Medulla oblongata (tissue), 1 donor: Measurements from ENCODE around the gene ABCA1.

Experiments
- DNase-seq: peaks from one replicate; pipeline ENCODE4 v3.0.0-alpha.2; 2015; ENCODE audit errors: extremely low spot score

Gene ABCA1

GRCh38 chr9:104841601-104842141 is 86.3 kb downstream of the ABCA1 start:
- DNase-seq: no peak

DNA sequence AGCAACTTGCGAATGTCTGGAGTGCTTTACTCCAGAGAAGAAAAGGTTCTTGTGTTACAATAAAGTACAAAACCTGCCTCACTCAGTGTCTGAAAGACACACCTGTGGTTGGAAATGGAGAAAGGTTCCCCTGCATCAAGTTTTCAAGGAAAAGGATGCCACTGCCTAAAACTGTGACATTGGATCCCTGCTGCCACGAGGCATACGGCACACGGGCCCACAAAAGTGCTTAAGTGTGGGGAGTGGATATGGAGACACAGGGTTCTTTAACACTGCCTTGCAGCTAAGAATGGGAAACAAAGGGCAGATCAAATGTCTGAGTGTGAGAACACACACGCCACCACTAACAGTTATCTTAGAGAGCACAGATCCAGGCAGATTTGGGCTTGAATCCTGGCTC is 89.0 kb downstream of the ABCA1 start:
- no peak for DNase-seq

GRCh38 chr9:104836767-104837166 is 91.2 kb downstream of the ABCA1 start:
- DNase-seq: no peak

- no peak for DNase-seq
These were observed 91.7 kb downstream of the ABCA1 start for GRCh38 chr9:104836235-104836634.

DNA sequence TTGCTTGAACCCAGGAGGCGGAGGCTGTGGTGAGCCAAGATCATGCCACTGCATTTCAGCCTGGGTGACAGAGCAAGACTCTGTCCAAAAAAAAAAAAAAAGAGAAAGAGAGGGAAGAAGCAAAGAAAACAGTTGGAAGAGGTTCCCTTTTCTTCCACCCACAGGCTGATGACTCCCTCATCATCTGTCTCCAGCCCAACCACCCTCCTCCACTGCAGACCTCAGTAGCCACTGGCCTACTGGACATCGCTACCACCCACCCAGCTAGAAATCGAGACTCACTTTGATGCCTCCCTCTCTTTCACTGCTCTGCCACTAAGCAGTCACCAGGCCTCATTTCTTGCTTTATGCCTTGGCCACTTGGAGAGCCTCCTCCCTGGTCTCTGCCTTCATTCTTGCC is 92.8 kb downstream of the ABCA1 start:
- no peak for DNase-seq

GRCh38 chr9:104833696-104834095 is 94.3 kb downstream of the ABCA1 start:
- no peak for DNase-seq

GRCh38 chr9:104831681-104832080 is 96.3 kb downstream of the ABCA1 start:
- DNase-seq: no peak

- DNase-seq: no peak
These were observed 101.0 kb downstream of the ABCA1 start for GRCh38 chr9:104826911-104827310.

DNA sequence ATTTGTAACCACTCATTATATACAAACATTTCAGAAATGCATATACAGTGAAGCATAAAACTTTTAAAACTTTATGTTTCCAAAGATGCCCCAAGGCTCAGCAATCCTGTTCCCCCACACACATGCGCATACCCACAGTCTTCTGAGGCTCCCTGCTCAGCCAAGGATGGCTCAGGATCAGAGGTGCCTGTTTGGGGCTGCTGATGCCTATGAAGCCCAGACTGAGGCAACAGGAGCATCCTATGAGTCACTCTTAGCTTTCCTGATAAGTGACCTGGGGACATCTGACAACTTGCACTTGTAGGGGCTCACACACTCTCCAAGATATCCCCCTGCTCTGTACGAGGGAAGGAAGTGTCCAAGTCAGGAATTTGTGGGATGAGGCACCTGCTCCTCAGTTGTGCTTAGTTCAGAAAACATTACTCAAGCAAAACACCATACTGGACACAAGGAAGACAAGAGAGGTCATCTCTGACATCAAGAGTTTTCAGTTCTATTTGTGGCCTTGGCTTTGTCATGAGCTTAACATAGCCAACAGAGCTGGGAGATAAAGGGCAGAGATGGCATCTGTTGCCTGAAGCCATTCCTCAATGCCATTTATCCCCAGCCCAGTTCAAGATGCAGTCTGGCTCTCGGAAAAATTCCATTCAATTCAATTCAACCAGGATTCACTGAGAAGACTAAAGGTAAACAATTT is 101.7 kb downstream of the ABCA1 start:
- no peak for DNase-seq

DNA sequence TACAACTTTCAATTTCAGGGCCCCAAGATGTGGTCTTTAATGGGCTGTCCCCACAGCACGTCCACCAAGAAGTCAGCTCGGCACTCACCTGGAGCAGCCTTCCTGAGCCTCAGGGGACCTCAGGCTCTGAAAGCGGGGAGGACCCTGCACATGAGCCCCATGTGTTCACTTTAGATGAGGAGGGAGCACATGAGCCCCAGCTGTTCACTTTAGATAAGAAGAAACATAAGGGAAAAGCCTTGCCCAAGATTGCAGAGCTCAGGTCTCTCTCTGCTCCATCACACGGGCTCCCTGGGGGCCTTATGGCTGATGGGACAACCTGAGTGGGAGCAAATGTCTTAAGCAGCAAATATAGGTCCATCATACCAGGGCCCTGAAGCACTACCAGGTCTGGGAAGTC is 107.6 kb downstream of the ABCA1 start:
- no peak for DNase-seq

DNA sequence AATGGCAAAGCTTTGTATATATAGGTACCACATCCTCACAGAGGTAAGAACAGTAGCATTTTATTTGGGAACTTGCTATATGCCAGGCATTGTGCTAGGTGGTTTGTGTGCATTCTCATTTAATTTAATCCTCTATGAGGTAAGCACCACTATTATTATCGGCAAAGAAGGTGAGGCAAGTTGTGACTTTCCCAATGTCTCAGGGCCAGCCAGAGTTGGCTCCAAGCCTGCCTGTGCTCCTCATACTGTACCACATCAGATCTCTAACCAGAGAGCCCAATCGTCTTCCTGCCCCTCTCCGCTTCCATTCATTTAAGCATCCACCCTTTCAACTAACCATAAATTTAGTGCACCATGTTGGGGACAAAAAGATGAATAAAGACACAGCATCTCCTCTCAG is 108.9 kb downstream of the ABCA1 start:
- DNase-seq: no peak

DNA sequence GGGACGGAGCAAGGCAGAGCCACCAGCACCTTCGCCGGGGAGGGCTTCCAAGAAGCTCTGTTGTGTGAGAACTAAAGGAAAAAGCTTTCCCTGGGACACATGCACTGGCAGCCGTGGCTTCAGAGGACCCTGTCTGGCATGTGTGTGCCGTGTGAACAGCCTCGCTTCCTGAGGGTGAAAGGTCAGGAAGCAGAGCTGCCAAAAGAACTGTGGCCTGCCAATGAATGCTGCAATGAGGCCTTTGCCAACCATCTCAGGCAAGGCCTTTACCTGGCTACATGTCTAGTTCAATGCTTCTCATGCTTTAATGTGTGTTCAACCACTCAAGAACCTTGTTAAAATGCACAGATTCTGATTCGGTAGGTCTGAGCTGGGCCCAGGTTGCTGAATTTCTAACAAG is 110.5 kb downstream of the ABCA1 start:
- no peak for DNase-seq

DNA sequence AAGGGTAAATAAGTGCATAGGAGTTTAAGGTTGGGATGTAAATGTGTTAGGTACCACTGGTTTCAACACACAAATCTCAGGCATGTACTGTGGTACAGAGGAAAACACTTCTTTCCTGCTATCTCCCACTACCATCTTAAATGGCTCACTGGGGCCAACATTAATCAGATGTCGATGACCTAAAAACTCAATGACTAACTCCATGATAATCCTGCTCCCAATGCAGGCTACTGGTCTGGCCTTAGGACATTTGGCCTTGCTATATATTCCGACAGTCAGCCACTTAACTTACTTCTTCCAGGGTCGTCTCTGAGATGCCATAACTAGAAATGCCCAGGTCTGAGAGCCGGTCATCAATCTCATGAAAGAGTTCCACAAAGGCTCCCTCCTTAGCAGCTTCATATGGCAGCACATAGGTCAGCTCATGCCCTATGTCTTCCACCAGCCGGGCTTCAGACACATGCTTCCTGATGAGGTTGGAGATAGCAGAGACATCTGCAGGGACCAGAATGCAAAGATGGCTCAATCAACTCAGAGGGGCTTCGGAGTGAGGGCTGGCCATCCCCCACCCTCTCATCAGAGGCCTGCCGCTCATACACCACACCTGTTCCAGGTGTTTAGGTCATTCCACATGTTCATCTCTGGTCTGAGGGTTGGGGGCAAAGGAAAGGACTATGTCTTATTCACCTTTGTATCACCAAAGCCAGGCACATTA is 111.9 kb downstream of the ABCA1 start:
- no peak for DNase-seq

DNA sequence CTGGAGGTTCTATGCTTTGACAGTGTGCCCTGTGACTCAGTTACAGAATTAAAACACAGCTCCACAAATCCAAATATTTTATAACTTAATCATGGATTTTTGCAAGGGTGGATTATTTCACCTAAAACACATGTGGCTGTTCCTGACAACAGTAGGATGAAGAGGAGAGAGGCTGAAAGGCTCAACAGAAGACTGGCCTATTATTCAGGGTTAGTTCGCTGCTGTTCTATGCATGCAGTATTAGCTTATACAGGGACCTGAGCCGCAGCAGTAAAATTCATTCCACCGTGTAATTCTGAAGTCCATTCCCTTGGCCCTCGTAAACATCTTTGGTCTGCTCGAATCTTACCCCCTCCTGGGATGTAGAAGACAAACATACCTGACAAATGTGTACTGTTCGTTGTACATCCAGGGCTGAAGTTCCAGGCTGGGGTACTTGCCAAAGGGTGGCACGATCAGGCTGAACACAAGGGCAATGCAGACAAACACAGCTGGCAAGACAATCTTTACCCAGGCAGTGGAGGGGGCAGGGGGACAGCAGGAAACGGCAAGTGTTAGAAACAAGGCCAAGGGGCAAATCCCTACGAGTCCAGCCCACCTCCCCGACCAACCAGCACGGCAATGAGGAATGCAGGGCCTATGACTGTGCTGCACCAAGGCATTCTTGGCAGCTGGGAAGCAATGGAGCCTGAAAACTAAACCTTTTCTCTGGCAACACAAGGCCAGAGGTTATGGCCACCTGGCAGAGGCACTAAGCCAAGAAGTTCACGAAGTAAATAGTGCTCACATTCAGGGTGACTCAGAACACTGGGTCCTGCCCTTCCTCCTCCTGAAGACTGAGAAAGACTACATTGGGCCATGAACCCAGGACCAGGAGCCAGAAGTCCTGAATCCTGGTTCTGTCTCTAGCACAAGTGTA is 117.3 kb downstream of the ABCA1 start:
- DNase-seq: peak; percentile 34

DNA sequence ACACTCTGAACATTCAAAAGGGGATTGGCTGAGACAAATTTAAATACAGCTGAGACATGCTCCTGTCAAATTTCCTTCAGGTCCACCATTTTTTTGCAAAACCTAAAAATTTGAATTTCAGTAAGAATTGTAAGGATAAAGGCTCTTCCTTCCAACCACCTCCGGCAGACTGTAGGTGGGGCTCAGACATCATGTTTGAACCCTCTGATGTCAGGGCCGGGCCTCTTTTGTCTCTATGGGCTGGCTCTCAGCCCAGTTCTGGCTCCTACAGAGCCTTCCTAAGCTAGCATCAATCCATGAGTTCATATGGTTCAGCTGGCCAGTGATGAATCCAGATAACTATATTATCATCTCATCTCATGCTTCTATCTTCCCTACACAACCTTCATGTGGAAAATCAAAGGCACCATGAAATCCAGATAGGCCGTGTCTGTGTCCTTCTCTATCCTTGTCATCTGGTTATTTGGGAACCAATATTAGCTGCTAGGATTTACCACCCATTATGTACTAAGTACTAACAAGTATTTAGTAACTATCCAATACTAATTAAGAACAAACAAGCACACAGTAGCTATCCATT is 119.8 kb downstream of the ABCA1 start:
- DNase-seq: peak; percentile 77

DNA sequence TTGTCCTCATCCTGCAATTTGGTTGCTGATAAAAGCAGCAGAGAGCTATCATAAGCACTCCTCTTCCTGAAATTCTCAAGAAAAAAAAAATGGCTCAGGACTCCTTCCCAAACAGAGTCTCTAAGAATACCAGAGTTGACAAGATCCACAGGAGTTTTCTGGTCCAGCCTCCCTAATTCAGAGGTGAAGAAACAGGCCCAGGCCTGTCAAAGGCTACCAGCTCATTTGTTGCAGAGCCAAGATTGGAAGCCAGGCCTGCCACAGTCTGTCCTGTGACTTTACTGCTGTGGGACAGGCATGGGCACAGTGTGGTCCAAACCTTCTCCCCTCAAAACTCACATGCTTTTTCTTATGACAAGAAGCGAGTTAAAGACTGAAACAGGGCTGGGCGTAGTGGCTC is 122.5 kb downstream of the ABCA1 start:
- DNase-seq: no peak

DNA sequence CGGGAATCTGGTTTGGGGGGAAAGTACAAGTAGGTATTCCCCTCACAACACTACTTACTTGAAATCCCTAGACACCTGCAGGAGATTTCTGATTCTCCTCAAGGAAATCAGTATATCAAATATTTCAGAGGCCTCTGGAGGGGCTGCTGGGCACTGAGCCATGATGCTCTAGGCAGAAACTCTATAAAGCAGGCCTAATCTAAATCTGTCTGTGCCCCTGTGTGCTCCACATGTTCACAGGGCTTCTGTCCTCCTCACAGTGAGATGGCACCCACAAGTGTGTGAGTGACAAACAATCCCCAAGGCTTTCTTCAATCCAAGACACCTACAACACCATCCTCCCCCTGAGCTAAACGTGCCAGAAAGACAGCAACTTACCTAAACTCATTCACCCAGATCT is 125.0 kb downstream of the ABCA1 start:
- DNase-seq: no peak

GRCh38 chr9:104802110-104802509 is 125.8 kb downstream of the ABCA1 start:
- DNase-seq: no peak

GRCh38 chr9:104800068-104800785 is 127.7 kb downstream of the ABCA1 start:
- no peak for DNase-seq

- no peak for DNase-seq
These were observed 129.6 kb downstream of the ABCA1 start for GRCh38 chr9:104798209-104798995.
